Lung (tissue), 12 donors: ENCODE data around the gene HSD11B1L. TPM values are rescaled to one million over a fixed set of nuclear protein-coding genes. Genes with fewer than 3 reads are reported as not detected.

Source experiments
- ATAC-seq: fragments of 200-7000 bp; cut with Tn5 transposase; one replicate; pipeline ENCODE4 v1.9.1; 2020; ENCODE audit warnings: moderate number of reproducible peaks; ENCODE audit not compliant: insufficient read depth, low FRiP score
- DNase-seq, 3 donors: peaks; one replicate each; pipeline ENCODE4 v3.0.0-alpha.2; 2013 to 2017
- H3K27ac ChIP-seq, 2 donors: one replicate each; pipeline ENCODE4 v1.5.1; 2013; ENCODE audit warnings: mild to moderate bottlenecking in 2 of 2, moderate library complexity in 2 of 2, control low read depth in 1 of 2, inconsistent platforms in 1 of 2, low read depth in 1 of 2, low read length in 1 of 2
- H3K27me3 ChIP-seq, 3 donors: one replicate each; pipeline ENCODE4 v1.5.1; 2013; ENCODE audit warnings: low read length in 2 of 3; ENCODE audit not compliant: control insufficient read depth in 3 of 3, insufficient read depth in 3 of 3
- H3K36me3 ChIP-seq, 4 donors: one replicate each; pipeline ENCODE4 v1.5.1; 2013; ENCODE audit warnings: low read length in 4 of 4, mild to moderate bottlenecking in 1 of 4, moderate library complexity in 1 of 4; ENCODE audit not compliant: control insufficient read depth in 4 of 4, insufficient read depth in 4 of 4
- H3K4me1 ChIP-seq, 5 donors: one replicate each; pipeline ENCODE4 v1.5.1; 2013; ENCODE audit warnings: low read length in 5 of 5, mild to moderate bottlenecking in 2 of 5, moderate library complexity in 1 of 5; ENCODE audit not compliant: control insufficient read depth in 5 of 5, insufficient read depth in 5 of 5
- H3K4me3 ChIP-seq: one replicate; pipeline ENCODE4 v1.5.1; 2013; ENCODE audit warnings: mild to moderate bottlenecking, control low read depth, moderate library complexity
- H3K9ac ChIP-seq, 2 donors: one replicate each; pipeline ENCODE4 v1.5.1; 2013; ENCODE audit warnings: low read length in 2 of 2, control low read depth in 1 of 2; ENCODE audit not compliant: insufficient read depth in 1 of 2
- H3K9me3 ChIP-seq, 4 donors: one replicate each; pipeline ENCODE4 v1.5.1; 2013; ENCODE audit warnings: low read length in 3 of 4, mild to moderate bottlenecking in 1 of 4, moderate library complexity in 1 of 4; ENCODE audit not compliant: control insufficient read depth in 4 of 4, insufficient read depth in 3 of 4
- CTCF ChIP-seq: IDR thresholded peaks from 2 replicates; pipeline ENCODE4 v1.5.1; 2012; ENCODE audit warnings: mild to moderate bottlenecking; ENCODE audit errors: control extremely low read depth, extremely low read depth
- WGBS, 2 donors: extraction: QIAGEN DNeasy Blood & Tissue Kit; methylation state at CpG; one replicate each; pipeline ENCODE4 v1.1.7; 2013; 5-methylcytosine and 5-hydroxymethylcytosine counted together
- polyA plus RNA-seq, 2 donors: library from polyadenylated mRNA; stranded (reverse); fragments of 200-250 nt; gene quantifications; one replicate each; pipeline ENCODE4 v1.2.1, GENCODE V29; 2013
- total RNA-seq, 2 donors: library from RNA; depleted of rRNA in 1 of 2; stranded (reverse); fragments of >200 nt in 1 of 2; gene quantifications; one replicate each; pipeline ENCODE4 v1.2.1, GENCODE V29; 2014 to 2021
- donor health status: control.
- donor health status: control.
- donor health status: Bipolar disorder and iron deficiency.
- donor health status: healthy.
- donor health status: DM: yes; HTN: yes; CAD: no.

The HSD11B1L gene
- total and polyA plus RNA-seq, 4 donors, result 7.5 to 12.2 (median 9.2) TPM

- Histone ChIP-seq H3K4me3 (no peak overlapping the region), H3K36me3 (peaks cover 34 to 72% (median 50%) of the 10 kb centered on the region in 4 donors), H3K4me1 (no peaks in the 10 kb centered on the region), H3K9ac (no peak overlapping the region), H3K9me3 (no peaks in the 10 kb centered on the region), H3K27me3 (no peaks in the 10 kb centered on the region), H3K27ac (no peak overlapping the region)
- ATAC-seq (no peak), DNase-seq (no peak)
- WGBS, 2 donors, result 96 to 97% methylated on average over 5 of the region's 5 CpGs
- TF ChIP-seq CTCF, result no peak
These were observed 25.9 kb upstream of the HSD11B1L start for GRCh38 chr19:5654931-5655330.

GRCh38 chr19:5655412-5655811 is 25.4 kb upstream of the HSD11B1L start:
- Histone ChIP-seq H3K4me1 (no peaks in the 10 kb centered on the region), H3K36me3 (peaks cover 33 to 74% (median 48%) of the 10 kb centered on the region in 4 donors), H3K9me3 (no peaks in the 10 kb centered on the region), H3K27me3 (no peaks in the 10 kb centered on the region), H3K9ac (no peak overlapping the region), H3K4me3 (no peak overlapping the region), H3K27ac (no peak overlapping the region)
- no peak for TF ChIP-seq CTCF
- ATAC-seq (no peak), DNase-seq (no peak)
- 83 to 89% methylated on average over 5 of the region's 5 CpGs for WGBS, 2 donors

- H3K27ac ChIP-seq, result no peak overlapping the region
- H3K36me3 ChIP-seq, result peaks cover 47 to 74% (median 57%) of the 10 kb centered on the region in 4 donors
- DNase-seq (no peak), ATAC-seq (no peak)
- no peaks in the 10 kb centered on the region for H3K9me3 ChIP-seq
- no peaks in the 10 kb centered on the region for H3K27me3 ChIP-seq
- no peak overlapping the region for H3K4me3 ChIP-seq
- WGBS, 2 donors, result 98 to 99% methylated on average over 42 of the region's 42 CpGs
- TF ChIP-seq CTCF, result no peak
- no peak overlapping the region for H3K9ac ChIP-seq
- no peaks in the 10 kb centered on the region for H3K4me1 ChIP-seq
These were observed 19.3 kb upstream of the HSD11B1L start for GRCh38 chr19:5661483-5661882.

- DNase-seq (no peak), ATAC-seq (no peak)
- Histone ChIP-seq H3K27me3 (no peaks in the 10 kb centered on the region), H3K9ac (no peak overlapping the region), H3K4me3 (no peak overlapping the region), H3K4me1 (no peaks in the 10 kb centered on the region), H3K36me3 (peaks cover 48 to 79% (median 56%) of the 10 kb centered on the region in 4 donors), H3K27ac (no peak overlapping the region), H3K9me3 (no peaks in the 10 kb centered on the region)
- WGBS, 2 donors, result 96% methylated on average over 17 of the region's 17 CpGs
- no peak for TF ChIP-seq CTCF
These were observed 16.9 kb upstream of the HSD11B1L start for GRCh38 chr19:5663904-5664303.
